GM12873 (cell line): Measurements from ENCODE around the gene LAMA2.

ENCODE experiments used
- TF ChIP-seq, protein P1 (sequence below): IDR thresholded peaks from 2 replicates; pipeline ENCODE4 v1.5.1; 2012; ENCODE audit warnings: low read depth, mild to moderate bottlenecking, moderate library complexity, low read length, control low read depth; ENCODE audit not compliant: insufficient read depth; ENCODE audit errors: missing control alignments

Gene LAMA2

DNA sequence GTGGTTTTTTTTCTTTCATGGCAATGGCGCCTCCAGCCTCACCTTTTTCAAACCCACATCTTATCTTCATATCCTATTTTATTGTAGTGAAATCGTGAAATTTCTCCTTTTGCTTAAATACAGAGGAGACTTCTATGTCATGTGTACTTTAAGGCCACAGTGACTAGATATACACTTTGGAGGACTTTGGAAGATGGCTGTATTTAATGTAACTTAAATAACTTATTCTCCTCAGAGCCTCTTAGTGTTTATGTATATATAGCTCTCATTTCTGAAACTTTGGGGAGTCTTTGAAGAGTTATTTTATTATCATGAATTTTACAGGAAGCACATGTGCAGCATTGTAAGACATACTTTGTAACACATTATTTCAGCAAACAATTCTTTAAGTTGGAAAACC, 968 bp downstream of the LAMA2 start:
- TF ChIP-seq, protein P1, sequence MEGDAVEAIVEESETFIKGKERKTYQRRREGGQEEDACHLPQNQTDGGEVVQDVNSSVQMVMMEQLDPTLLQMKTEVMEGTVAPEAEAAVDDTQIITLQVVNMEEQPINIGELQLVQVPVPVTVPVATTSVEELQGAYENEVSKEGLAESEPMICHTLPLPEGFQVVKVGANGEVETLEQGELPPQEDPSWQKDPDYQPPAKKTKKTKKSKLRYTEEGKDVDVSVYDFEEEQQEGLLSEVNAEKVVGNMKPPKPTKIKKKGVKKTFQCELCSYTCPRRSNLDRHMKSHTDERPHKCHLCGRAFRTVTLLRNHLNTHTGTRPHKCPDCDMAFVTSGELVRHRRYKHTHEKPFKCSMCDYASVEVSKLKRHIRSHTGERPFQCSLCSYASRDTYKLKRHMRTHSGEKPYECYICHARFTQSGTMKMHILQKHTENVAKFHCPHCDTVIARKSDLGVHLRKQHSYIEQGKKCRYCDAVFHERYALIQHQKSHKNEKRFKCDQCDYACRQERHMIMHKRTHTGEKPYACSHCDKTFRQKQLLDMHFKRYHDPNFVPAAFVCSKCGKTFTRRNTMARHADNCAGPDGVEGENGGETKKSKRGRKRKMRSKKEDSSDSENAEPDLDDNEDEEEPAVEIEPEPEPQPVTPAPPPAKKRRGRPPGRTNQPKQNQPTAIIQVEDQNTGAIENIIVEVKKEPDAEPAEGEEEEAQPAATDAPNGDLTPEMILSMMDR, result no peak

DNA sequence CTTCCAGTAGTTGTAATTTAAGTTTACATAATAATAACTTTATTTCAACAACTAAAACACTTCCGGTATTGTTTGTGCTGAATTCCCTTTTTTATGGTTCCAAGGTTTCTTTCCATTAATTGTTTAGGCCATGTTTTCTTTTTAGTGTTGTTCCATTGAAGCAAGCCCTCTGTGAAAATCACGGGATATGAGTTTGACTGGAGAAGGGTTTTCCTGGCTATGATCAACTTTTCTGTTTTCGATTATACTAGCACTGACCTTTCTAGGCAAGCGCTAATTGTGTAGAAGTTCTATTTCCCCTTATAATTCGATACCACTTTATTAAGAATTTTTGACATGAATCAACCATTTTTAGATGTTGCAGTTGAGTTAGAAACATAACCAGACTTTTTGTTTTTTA, 2.4 kb downstream of the LAMA2 start:
- TF ChIP-seq, protein P1, result no peak

DNA sequence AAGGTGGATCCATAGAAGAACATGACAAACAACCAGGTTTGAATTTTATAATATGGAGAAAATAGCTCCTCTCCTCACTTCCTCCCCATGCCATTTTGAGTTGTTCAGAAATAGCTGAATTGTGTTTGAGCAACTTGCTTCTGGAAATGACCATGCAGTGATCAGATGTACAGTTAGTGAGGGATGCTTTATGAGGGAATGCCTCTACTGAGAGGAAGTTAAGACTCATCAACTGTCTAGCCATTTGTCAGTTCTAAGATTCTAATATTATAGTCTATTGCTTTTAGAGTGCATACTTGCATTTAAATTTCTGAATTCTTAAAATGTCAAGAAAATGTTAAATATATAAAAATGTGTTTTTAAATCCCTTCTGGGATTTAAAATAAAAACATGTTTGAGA, 3.8 kb downstream of the LAMA2 start:
- TF ChIP-seq, protein P1, result no peak

DNA sequence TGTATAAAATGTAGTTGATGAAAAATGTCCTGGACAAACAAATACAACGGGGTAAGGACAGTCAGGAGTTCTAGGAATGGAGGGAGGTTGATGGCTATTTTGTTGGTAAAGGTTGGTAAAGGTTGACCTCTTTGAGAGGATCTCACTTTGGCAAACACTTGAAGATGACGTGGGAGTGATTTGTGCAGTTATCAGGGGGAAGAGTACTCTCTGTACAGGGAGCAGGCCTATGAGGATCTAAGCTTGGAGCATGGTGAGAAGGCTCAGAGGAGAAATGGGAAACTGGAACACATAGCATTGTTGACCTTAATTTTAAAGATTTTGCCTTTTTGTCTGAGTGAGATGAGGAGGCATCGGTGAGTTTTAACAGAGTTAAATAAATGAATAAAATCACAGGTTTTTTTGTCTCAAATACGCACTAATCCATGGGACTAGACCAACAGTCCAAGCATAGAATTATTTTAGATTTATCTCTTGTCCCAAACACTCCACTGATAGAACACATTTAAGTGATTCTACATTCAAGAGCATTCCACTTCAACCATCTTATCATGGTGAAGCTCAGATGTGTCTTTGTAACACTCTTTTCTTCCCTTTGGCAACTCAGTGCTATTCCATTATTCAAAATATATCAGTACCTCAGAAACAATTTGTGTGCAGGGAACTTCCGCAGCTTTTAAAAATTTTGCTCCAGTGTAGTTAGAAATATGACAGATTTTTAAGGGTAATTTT, 5.7 kb downstream of the LAMA2 start:
- TF ChIP-seq, protein P1, result no peak

DNA sequence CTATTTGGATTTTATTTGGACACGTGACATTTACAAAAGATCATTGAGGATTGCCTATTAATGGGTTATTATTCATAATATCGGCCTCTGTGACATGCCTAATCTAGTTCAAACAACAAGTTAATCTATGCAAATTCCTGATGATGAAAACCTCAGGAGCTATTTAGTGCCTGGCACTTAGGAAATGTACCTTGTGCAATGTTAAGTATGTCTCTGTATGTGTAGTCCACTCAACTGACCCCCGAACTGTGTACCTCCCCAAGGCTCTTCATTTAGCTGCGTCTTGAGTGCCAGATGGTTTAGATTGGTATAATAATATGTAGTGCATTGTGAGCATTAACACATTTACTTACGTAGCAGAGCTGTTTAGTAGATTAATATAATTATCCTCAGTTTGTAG, 6.9 kb downstream of the LAMA2 start:
- TF ChIP-seq, protein P1, result no peak

DNA sequence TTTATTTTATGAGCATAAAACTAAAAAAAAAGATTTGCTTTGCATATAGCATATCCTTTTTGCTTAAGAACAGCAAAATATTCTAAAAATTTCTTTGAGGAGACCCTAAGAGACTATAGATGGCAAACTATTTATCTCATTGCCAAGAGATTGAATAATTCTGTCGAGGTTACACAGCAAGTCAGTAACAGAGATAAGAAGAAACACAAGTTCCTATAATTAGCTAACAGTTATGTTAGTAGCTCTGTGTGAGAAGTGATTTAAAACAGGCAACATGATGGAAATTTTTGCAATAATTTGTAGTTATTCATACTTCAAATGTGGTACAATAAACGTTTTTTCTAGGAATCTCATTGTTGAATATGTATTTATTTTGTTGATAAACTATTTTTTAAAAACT, 9.1 kb downstream of the LAMA2 start:
- TF ChIP-seq, protein P1, result no peak

DNA sequence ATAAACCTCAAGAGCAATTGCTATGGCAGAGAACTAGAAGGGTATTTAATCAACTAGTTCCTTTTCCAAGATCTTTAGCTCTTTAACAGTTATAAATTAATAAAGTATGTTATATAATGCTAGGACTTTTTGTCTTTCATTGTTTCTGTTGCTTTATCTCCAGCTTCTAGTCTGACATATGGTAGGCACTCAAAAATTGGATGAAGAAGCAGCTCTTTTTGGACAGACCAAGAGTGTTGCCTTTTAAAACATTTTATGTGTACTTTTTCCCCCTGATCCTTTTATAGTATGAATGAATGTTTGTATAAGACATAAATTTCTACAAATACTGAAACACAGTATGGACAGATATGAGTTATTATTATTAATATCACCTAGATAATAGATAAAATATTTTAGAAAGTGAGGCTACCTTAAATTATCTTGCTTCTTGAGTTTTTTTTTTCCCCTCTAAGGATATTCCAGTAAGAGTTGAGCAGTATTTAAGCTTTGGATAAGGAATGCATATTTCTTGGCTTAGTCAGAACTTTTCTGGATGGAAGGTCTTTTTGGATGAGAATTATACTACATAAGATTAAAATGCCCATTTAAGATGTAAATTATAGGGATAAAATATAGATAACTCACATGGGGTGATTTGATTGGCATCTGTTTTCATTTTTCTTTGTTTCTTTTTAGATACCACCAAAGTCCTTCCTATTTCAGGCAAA, 16.6 kb downstream of the LAMA2 start:
- TF ChIP-seq, protein P1, result no peak
